Epithelial cell of proximal tubule (primary cell): ENCODE data around the gene PARP12. TPM values are rescaled to one million over a fixed set of nuclear protein-coding genes. Genes with fewer than 3 reads are reported as not detected.

Source experiments
- DNase-seq: peaks from one replicate; pipeline ENCODE4 v3.0.0-alpha.2; 2011; ENCODE audit warnings: low read depth
- H3K4me3 ChIP-seq: 2 replicates; pipeline ENCODE4 v1.5.1; 2011; ENCODE audit warnings: low read depth, mild to moderate bottlenecking, low read length
- CTCF ChIP-seq: conservative IDR thresholded peaks from 2 replicates; pipeline ENCODE4 v1.5.1; 2012; ENCODE audit warnings: low read depth, mild to moderate bottlenecking, low read length
- total RNA-seq: library from RNA; depleted of rRNA; stranded (reverse); fragments of >200 nt; gene quantifications from 2 replicates; pipeline ENCODE4 v1.2.3, GENCODE V29; 2015

The PARP12 gene
- total RNA-seq, 1 donor from 2014 or later = 20.9 TPM

- DNase-seq = no peak
- no peak overlapping the region for H3K4me3 ChIP-seq
- no peak for TF ChIP-seq CTCF
These were observed 88.5 kb downstream of the PARP12 start for GRCh38 chr7:139974179-139974811.

Other genes with a start within 250 kb of the PARP12 start
- gene TBXAS1, start 233.7 kb downstream of the PARP12 start, total RNA-seq = 11.1 and 20.0 TPM in 2 replicates
- gene KDM7A, start 114.0 kb upstream of the PARP12 start, total RNA-seq = 1.6 and 7.6 TPM in 2 replicates